GM12878 (cell line): ENCODE measurements around the gene WASF1.

Experiments used
- ATF7 ChIP-seq: fragments of 450-650 bp; IDR thresholded peaks from 2 replicates; pipeline ENCODE4 v1.6.1; 2016; ENCODE audit warnings: low read depth, mild to moderate bottlenecking
- CHD2 ChIP-seq: IDR thresholded peaks from 2 replicates; pipeline ENCODE4 v1.6.1; 2011; ENCODE audit warnings: low read depth, low read length, improper control_type of control experiment, borderline replicate concordance
- CTCF ChIP-seq, 3 experiments: IDR thresholded peaks in 2 of 3; conservative IDR thresholded peaks in 1 of 3; 2 replicates each; pipeline ENCODE4 v1.5.1; 2011; ENCODE audit warnings: low read depth in 3 of 3, low read length in 3 of 3, mild to moderate bottlenecking in 3 of 3, control low read depth in 2 of 3, moderate library complexity in 2 of 3, inconsistent platforms in 1 of 3, mixed read lengths in 1 of 3; ENCODE audit not compliant: control insufficient read depth in 2 of 3, insufficient read depth in 1 of 3; ENCODE audit errors: extremely low read depth in 1 of 3
- EZH2 ChIP-seq: IDR thresholded peaks from 2 replicates; pipeline ENCODE4 v1.6.1; 2012; ENCODE audit warnings: low read depth, mild to moderate bottlenecking, control low read depth, inconsistent platforms, low read length, borderline replicate concordance; ENCODE audit not compliant: control insufficient read depth
- HCFC1 ChIP-seq: fragments of 150-350 bp; IDR thresholded peaks from 2 replicates; pipeline ENCODE4 v1.6.1; 2014; ENCODE audit warnings: low read length
- KLF5 ChIP-seq: fragments of 450-650 bp; IDR thresholded peaks from 2 replicates; pipeline ENCODE4 v1.6.1; 2014; ENCODE audit warnings: mild to moderate bottlenecking; ENCODE audit not compliant: partially characterized antibody
- MEF2A ChIP-seq: IDR thresholded peaks from 2 replicates; pipeline ENCODE4 v1.6.1; 2011; ENCODE audit warnings: low read depth, mild to moderate bottlenecking, low read length, moderate library complexity; ENCODE audit not compliant: insufficient read depth
- SP1 ChIP-seq: IDR thresholded peaks from one replicate; pipeline ENCODE4 v1.6.1; 2011; ENCODE audit warnings: low read depth, low read length
- ZNF622 ChIP-seq: fragments of 450-650 bp; IDR thresholded peaks from 2 replicates; pipeline ENCODE4 v1.6.1; 2017; ENCODE audit warnings: mild to moderate bottlenecking, inconsistent platforms

GRCh38 chr6:110216140-110216539, 36.7 kb upstream of the WASF1 start:
- no peak for TF ChIP-seq KLF5
- no peak for TF ChIP-seq ZNF622
- TF ChIP-seq MEF2A, result no peak
- TF ChIP-seq CTCF (IDR thresholded peaks at IDR 0.05 in 2 of 3, conservative IDR thresholded peaks at IDR 0.05 in 1 of 3; ENCODE audit: control insufficient read depth in 2 of 3, extremely low read depth in 1 of 3, insufficient read depth in 1 of 3, low read depth in 3 of 3, low read length in 3 of 3), result no peak
- no peak for TF ChIP-seq HCFC1
- TF ChIP-seq EZH2, result no peak
- TF ChIP-seq SP1, result no peak
- TF ChIP-seq CHD2, result no peak
- TF ChIP-seq ATF7, result no peak
